ENCODE data around the gene PLEKHG7. TPM values are rescaled to one million over a fixed set of nuclear protein-coding genes. Genes with fewer than 3 reads are reported as not detected.

The PLEKHG7 gene
- total RNA-seq, 1 experiment from 2014 or later: not detected

DNA sequence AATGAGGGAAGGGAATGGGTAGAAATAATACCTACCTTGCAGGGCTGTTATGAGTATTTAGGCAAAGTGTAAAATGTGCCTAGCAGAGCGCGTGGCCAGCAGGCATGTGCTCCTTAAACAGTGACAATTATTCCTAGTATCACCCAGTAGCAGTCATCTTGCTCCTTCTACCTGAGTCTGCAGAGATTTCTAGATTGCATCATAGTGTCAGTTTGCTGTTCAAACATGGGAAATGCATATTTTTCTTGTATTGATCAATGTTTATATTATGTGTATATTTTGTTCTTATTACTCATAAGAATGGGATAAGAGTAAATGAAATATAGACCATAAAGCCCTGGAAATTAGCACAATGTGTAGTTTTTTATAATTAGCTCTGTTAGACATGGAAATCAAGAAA is 37.3 kb upstream of the PLEKHG7 start:
- H3K4me3 ChIP-seq (replicated peaks in 1 of 2; ENCODE audit: low read depth in 1 of 2, low read length in 2 of 2): no peak overlapping the region
- H4K20me1 ChIP-seq (ENCODE audit: insufficient read depth): no peaks in the 10 kb centered on the region
- H3K4me1 ChIP-seq (ENCODE audit: control insufficient read depth in 1 of 2, insufficient read depth in 2 of 2, low read length in 2 of 2): no peaks in the 10 kb centered on the region
- ChIA-PET RAD21 (ENCODE audit: low non-redundant PET in 1 of 2, low total read pairs in 2 of 2, uncharacterized antibody in 2 of 2, unreplicated experiment in 2 of 2) (no interaction called here), POLR2A (no interaction called here), CTCF (no interaction called here)
- H3K27ac ChIP-seq (ENCODE audit: low read depth, low read length): no peak overlapping the region
- H3K9ac ChIP-seq (ENCODE audit: low read length): no peak overlapping the region
- no peaks in the 10 kb centered on the region for H3K79me2 ChIP-seq (ENCODE audit: insufficient read depth, low read length)
- H3K9me2 ChIP-seq (ENCODE audit: insufficient read depth): no peaks in the 10 kb centered on the region
- no peak for DNase-seq (ENCODE audit: low read depth, low spot score)
- no peaks in the 10 kb centered on the region for H3K27me3 ChIP-seq (ENCODE audit: insufficient read depth, low read length)
- H3K4me2 ChIP-seq (ENCODE audit: low read length): no peak overlapping the region
- TF ChIP-seq SP1 (IDR thresholded peaks at IDR 0.05; ENCODE audit: low read depth) (no peak), ZFX (IDR thresholded peaks at IDR 0.05) (no peak), JUND (IDR thresholded peaks at IDR 0.05) (no peak), YY1 (IDR thresholded peaks at IDR 0.05; ENCODE audit: extremely low read depth, insufficient replicate concordance, low read depth, low read length) (no peak), RAD21 (IDR thresholded peaks at IDR 0.05; ENCODE audit: low read depth) (no peak), CEBPB (IDR thresholded peaks at IDR 0.05; ENCODE audit: low read depth) (no peak), TCF7L2 (IDR thresholded peaks at IDR 0.05; ENCODE audit: borderline replicate concordance, extremely low read depth, insufficient read depth, insufficient read length) (no peak), POLR2AphosphoS5 (IDR thresholded peaks at IDR 0.05; ENCODE audit: low read depth, low read length) (no peak), SIN3A (IDR thresholded peaks at IDR 0.05; ENCODE audit: low read depth) (no peak), ELF1 (IDR thresholded peaks at IDR 0.05; ENCODE audit: borderline replicate concordance, low read depth) (no peak), SRF (IDR thresholded peaks at IDR 0.05; ENCODE audit: low read depth) (no peak), ATF3 (IDR thresholded peaks at IDR 0.05) (no peak), POLR2A (IDR thresholded peaks at IDR 0.05; ENCODE audit: borderline replicate concordance, extremely low read depth, insufficient read depth, insufficient read length) (no peak), CBX3 (IDR thresholded peaks at IDR 0.05; ENCODE audit: low read depth) (no peak), EGR1 (IDR thresholded peaks at IDR 0.05; ENCODE audit: low read depth) (no peak)
- TF ChIP-seq, protein P1, sequence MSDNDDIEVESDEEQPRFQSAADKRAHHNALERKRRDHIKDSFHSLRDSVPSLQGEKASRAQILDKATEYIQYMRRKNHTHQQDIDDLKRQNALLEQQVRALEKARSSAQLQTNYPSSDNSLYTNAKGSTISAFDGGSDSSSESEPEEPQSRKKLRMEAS (IDR thresholded peaks at IDR 0.05): no peak
- H2AFZ ChIP-seq (ENCODE audit: low read depth, low read length, poor library complexity, severe bottlenecking): no peak overlapping the region
- BruUV-seq (replicated peaks): no TSS peak
- intact Hi-C loops (cut with micrococcal nuclease): no loop called here
- ATAC-seq: no peak
- no peaks in the 10 kb centered on the region for H3K36me3 ChIP-seq (ENCODE audit: control insufficient read depth in 1 of 2, insufficient read depth in 2 of 2, low read length in 2 of 2)
- no peaks in the 10 kb centered on the region for H3K9me3 ChIP-seq (ENCODE audit: control insufficient read depth in 1 of 2, insufficient read depth in 1 of 2, low read depth in 1 of 2, low read length in 2 of 2)

Data from HCT116 (cell line).